T-helper 9 cell (primary cell): ENCODE data around the gene SPINK5.
"Not testable (repeated sequence)": the region's sequence is repeated elsewhere in the genome, so short reads cannot be mapped to it uniquely, and the experiment has no call there.

Experiments used
- DNase-seq: peaks from one replicate; pipeline ENCODE4 v3.0.0-alpha.2; 2020
- total RNA-seq, 2 donors: gene quantifications; one replicate each; lab custom pipeline; 2026; lab: John Stamatoyannopoulos, UW

SPINK5 gene, protein sequence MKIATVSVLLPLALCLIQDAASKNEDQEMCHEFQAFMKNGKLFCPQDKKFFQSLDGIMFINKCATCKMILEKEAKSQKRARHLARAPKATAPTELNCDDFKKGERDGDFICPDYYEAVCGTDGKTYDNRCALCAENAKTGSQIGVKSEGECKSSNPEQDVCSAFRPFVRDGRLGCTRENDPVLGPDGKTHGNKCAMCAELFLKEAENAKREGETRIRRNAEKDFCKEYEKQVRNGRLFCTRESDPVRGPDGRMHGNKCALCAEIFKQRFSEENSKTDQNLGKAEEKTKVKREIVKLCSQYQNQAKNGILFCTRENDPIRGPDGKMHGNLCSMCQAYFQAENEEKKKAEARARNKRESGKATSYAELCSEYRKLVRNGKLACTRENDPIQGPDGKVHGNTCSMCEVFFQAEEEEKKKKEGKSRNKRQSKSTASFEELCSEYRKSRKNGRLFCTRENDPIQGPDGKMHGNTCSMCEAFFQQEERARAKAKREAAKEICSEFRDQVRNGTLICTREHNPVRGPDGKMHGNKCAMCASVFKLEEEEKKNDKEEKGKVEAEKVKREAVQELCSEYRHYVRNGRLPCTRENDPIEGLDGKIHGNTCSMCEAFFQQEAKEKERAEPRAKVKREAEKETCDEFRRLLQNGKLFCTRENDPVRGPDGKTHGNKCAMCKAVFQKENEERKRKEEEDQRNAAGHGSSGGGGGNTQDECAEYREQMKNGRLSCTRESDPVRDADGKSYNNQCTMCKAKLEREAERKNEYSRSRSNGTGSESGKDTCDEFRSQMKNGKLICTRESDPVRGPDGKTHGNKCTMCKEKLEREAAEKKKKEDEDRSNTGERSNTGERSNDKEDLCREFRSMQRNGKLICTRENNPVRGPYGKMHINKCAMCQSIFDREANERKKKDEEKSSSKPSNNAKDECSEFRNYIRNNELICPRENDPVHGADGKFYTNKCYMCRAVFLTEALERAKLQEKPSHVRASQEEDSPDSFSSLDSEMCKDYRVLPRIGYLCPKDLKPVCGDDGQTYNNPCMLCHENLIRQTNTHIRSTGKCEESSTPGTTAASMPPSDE
- 0 reads per million in 2 donors for total RNA-seq

DNA sequence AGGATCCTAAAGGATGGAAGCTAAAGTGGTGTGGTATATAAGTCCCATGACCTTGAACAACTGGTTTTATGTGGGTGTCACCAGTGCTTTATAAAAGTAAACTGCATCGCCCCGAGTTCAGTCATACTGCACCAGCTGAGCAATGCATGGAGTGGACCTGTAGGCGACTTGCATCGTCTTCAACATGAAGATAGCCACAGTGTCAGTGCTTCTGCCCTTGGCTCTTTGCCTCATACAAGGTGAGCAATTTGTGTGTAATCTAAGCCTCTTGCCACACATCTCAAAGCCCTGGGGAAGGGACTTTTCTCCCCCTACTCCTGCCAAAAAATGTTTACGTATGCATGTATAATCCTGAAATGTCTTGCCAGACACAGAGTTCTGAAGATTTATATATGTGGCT lies at the start of gene SPINK5:
SPINK5 (plus strand) TSS at position 120 of the 400 bp plus-strand sequence; CDS start at position 185, 65 bp downstream.
- DNase-seq, result no peak

DNA sequence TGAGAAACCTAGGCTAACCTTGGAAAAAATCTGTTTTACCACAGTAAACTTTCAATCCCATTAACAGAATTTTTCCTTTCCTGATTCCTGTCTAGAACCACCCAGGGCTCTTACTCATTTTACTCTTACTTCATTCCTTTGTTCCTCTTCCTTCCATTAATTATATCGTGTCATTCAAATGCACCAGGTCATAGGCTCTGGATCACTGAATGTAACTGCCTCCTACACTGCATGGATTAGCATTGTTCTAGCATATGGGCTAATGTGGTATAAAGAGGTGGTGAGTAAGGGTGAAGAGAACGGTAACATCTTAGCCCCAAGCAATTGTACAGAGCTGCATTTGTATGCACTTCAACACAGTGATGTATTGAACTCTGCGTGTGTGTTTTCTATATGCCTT lies 49.5 kb upstream of the SPINK5 start:
- no peak for DNase-seq

DNA sequence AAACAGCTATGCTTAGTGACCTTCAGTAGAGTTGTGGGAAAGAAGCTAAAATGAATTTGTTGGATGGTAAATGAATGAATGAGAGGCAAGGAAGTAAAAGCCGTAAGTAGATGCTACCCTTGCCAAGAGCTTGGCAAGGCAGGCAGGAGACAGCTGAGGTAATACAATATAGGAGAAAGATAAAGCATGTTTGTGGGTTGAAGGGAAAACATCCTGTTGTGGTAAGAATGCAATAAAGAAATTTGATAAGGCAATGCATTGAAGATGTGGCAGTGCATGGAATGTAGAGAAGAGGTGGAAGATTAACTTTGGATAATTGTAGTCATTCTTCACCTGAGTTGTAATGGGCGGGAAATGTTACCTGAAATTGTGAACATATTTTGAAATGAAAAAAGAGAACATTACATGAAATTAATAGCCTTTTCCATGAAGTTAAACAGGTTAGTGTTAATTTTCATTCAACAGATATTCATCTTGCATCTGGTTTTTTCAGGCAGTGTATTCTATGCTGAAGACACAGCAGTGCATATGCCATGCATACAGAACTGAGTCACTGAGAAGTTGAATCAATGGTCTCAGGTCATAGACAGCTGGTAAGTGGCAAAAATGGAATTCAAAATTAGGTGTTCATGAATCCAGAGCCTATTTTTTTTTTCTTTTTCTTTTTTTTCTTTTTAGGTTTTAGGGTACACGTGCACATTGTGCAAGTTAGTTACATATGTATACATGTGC lies 43.4 kb upstream of the SPINK5 start:
- no peak for DNase-seq

DNA sequence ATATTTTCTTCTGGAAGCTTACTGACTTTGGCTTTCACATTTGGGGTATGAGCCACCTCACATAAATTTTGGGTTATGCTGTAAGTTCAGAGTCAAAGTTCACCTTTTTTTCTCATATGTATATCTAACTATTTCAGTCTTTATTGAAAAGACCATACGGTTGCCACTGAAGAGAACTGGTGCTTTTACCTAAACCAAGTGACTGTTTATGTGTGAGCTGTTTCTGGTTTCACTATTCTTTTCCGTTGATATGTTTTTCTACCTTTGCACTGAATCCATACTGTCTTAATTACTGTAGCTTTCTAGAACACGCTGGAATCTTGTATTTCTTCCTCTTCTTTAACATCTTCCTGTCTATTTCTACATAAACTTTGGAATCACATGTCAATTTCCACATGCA lies 36.3 kb upstream of the SPINK5 start:
- DNase-seq, result no peak

DNA sequence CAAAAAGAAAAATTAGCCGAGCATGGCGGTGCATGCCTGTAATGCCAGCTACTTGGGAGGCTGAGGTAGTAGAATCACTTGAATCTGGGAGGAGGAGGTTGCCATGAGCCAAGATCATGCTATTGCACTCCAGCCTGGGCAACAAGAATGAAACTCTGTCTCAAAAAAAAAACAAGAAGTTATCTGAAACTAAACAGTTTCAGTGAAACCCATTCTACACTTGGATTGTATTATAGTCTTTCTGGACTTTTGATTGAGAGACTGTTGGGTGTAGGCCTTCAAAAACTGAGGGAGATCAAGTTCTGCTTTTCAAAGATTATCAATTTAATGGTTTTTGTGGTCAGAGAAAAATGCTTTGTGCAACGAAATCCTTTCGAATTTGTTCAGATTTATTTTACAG lies 34.6 kb upstream of the SPINK5 start:
- DNase-seq, result no peak

DNA sequence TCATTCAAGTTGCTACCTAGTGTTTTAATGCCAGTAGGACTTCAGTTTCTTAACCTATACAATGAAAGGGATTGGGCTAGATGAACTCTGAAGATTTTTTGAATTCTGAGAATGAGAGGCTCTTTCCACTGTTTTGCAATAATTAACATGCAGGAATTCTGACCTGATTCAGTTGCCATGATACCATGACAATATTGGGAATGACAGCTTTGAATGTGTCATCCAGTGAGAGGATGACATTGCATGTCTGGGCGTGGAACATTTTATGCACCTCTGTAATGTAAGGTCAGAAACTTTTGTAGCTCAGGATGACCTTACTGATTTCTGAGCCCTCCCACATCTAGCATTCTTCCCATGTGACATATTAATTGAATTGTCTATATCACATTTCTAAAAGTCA lies 30.6 kb upstream of the SPINK5 start:
- no peak for DNase-seq

DNA sequence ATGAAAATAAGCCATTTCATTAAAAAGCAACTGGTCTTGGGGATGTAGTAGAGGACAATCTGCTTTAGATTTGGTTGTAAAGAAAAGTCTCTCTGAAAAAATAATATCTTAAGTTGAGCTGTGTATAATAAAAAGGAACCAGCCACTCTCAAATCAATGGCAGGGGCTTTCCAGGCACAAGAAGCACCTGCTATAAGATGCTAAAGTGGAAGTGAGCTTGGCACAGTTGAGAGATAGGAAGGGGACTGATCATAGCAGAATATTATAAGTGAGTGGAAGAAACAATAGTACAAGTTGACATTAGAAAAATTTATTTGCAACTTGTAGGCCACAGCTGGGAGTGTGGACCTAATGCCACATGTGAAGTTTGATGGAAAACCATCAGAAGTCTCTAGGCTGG lies 28.1 kb upstream of the SPINK5 start:
- no peak for DNase-seq

DNA sequence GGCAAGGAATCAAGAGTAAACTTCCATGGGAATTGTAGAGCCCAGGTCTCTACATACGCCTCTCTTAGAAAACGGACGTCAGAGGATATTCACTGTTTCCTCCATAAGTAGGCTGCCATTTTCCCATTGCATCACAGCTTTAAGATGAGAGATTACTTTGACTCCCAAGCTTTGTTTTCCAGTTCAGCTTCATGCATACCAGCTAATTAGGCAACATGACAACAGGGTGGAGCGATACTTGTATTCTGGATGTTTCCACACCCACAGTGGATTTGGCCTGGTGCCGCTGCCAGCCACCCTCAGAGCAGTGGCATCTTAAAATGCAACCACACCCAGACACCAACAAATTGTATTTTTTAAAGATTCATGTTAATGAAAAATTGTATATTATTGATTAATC lies 20.9 kb upstream of the SPINK5 start:
- DNase-seq, result no peak

DNA sequence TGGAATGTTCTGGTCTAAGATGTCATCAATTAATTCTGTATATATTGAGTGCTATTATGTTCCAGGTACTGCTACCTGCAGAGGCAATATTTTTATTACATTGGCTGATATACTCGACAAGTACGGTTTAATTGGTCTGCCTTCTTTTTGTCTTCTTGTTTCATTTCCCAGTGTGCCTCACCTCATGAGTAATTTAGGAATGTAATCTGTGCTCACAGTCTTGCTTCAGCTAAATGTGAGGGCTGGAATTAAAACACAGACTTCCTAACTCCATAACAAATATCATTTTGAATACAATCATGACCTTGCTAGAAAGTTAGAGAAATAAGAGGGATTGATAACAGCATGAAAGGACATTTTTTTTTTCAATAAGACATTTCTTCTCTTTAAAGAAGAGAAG lies 20.1 kb upstream of the SPINK5 start:
- no peak for DNase-seq

DNA sequence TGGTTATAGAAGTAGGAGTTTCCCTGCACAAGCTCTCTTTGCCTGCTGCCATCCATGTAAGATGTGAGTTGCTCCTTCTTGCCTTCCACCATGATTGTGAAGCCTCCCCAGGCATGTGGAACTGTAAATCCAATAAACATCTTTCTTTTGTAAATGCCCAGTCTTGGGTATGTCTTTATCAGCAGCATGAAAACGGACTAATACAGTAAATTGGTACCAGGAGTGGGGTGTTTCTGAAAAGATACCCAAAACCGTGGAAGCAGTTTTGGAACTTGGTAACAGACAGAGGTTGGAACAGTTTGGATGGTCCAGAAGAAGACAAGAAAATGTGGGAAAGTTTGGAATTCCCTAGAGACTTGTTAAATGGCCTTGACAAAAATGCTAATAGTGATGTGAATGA lies 8.6 kb upstream of the SPINK5 start:
- not testable (repeated sequence) for DNase-seq

DNA sequence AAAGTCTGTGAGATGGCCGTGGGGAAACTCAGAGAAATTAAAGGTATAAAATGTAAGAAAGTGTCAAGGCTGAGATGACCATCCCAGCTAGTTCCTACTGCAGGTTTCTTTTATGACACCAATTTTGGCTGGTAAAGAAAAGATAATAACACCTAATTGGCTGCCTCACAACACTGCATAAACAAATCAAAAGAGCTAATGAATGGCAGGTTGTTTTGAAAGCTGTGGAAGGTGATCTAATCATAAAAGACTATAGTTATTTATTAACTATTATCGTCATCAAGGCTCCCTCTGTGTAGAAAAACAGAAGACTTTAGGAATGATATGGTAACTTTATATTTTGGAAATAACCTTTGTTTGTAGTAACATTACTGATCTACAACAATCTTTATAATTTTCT lies 3.5 kb upstream of the SPINK5 start:
- DNase-seq, result no peak

DNA sequence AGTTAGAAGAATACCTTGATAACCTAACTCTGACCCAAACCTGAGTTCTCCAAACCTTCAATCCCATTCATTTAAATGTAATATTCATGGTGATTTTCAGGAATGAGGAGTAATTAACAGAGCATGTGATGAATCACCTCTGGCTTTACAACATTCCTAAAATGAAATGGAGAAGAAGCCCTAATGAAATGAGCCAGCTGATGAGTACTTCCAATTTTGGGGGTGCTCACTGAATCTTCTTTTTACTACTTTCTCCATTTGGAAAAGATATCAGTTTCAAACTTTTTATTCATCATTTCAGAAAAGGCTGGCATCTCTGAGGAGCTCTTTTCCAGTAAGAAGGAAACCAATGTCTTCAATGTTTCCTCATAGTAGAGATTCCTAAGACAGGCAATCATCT lies 2.9 kb upstream of the SPINK5 start:
- DNase-seq, result no peak

DNA sequence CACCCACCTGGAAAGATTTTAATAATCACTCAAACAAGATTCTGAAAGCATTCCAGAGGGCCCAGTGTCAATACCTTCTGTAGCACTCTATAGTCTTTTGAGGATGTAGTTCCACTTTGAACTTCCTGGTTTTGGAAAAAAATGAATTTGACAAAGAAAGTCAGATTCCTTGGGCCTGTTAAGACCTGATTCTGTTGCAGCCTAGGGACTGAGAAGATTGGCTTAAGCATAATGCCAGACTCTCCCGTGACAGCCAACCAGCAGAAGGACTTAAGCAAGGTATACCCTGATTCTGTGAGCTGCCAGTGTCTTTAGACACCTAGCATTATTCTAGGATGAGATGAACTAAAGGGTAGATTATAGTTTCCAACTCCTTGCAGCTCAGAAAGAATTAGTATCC lies 6.8 kb downstream of the SPINK5 start:
- no peak for DNase-seq

DNA sequence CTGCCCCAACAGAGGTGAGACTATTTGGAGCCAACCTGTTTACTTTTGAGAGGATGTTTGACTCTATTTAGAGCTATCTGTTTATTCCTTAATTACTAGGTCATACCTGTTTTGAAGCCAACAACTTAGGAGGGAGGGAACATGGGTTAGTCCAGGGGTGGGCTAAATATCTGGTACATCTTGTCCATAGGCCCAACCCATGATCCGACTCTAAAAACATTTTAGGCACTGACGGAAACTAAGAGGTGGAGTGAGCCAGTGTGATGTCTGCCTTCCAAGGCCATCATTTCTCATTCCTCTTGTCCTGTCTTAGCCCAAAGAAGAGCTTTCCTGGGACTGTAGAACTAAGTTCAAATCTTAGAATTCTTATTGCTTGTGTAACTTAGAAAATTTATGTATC lies 8.4 kb downstream of the SPINK5 start:
- DNase-seq, result no peak

DNA sequence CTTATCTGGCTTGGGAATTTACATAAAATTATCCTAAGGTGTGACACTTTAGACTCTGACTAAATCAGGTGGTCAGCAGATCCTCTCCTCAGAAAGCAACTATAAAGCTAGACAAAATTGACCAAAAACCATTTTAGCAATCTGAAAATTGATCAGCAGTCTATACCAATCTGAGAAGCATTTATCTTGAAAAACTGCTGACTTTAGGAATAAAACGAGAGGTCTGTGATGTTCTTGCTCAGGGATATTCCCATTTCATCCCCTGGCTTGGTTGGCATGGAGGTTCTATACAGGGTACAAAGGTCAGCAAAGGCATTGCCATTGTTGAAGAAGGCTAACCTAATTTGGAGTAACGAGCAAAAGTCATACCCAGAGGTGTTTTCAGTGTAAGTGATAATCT lies 11.7 kb downstream of the SPINK5 start:
- no peak for DNase-seq

DNA sequence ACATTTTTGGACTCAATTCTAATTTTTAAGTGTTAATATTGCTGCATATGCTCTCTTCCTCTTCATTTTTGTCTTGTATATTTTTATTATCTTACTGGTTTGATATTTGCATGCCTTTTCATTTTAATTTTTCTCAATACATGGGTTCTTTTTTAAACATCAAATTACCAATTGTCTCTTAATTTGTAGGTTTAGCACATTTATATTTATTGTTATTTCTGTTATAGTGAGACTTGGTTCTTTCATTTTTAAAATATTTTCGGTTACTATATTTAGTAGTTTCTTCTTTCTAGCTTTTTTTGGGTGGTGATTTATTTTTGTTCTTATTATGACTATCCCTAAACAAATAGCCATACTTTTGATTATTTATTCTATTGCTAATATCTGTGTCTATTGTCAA lies 19.4 kb downstream of the SPINK5 start:
- no peak for DNase-seq

DNA sequence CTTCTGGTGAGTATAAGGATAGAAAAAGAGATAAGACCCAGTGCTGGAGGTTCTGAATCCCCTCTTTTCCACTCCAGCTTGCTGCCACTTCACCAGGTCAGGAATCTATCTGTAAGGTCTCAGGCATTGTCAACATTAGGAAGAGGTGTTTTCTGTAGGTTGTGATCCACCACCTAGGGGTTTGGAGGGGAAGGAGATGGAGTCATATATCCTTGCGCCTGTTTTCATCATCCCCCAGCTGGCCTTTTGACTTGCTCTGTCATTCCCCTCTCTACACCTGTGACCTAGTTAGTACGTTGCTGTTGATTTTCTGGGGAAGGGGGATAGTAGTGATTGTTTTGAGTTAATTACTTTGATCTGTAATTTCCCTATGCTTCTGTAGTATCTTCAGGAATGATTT lies 20.5 kb downstream of the SPINK5 start:
- no peak for DNase-seq

DNA sequence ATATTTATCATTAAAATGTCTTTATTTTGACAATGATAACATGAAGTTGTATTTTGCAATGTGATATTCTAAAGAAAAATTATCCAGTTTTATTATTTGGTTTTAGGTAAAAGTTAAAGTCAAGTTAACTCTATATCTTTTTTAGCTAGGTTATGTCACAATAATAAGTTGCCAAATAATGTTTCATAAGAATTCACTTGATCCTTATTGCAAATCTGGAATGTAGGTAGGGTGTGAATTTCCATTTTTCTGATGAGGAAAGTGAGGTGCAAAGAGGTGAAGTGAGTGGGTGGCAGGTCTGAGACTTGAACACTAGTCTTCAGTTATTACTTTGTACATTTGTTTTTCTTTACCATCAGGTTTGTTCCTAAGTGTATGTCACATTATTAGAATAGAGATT lies 21.5 kb downstream of the SPINK5 start:
- no peak for DNase-seq

DNA sequence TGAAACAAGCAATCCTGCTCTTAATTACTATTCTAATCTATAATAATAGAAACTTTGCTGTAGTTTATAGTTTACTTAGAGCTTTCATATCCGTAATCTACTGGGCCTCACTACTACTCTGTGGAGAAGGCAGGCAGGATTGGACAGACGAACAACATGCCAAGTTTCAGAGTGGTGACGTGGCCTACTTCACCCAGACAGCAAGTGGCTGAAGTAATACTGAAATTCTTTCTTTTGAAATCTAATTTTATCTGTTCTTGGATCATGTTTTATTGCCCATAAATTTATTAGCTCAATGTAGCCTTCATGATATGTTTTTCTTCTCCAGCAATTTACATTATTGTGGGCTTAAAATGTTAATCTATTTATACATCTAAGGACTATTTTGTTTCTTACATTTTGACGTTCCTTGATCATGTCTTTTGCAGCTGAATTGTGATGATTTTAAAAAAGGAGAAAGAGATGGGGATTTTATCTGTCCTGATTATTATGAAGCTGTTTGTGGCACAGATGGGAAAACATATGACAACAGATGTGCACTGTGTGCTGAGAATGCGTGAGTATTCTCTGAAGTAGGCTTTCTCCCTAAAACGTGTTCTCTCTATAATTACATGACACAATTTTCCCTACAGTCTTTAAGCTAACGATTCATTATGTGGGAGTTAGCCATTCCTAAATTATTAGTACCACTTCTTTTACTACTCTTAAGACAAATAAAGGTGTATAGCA lies 22.4 kb downstream of the SPINK5 start:
- no peak for DNase-seq

DNA sequence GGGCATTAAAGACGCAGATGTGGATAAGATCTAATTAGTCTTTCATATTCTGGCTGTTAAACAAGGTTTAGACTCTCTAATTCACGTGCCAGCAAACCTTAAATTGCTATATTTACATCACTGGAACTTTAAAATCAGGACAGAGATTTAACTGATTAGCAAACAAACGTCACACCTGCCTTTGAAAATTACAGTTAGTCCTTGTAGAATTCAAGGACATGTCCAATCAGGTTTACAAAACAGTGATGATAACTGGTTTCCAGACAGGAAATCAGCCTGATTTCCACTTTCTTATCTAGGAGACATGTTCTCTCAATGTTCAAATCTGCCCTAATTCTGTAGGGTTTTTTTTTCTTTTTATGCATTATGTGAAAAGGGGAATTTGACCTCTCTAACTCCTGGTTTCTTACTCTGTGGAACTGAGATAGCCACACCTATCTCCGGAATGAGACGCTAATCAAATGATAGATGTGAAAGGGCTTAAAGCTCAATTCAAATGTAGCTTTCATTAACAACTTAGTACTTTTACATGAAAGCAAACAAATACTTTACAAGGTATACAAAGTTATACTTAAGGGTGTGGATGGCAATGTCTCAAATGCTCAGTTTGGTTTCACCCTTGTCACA lies 26.5 kb downstream of the SPINK5 start:
- no peak for DNase-seq

DNA sequence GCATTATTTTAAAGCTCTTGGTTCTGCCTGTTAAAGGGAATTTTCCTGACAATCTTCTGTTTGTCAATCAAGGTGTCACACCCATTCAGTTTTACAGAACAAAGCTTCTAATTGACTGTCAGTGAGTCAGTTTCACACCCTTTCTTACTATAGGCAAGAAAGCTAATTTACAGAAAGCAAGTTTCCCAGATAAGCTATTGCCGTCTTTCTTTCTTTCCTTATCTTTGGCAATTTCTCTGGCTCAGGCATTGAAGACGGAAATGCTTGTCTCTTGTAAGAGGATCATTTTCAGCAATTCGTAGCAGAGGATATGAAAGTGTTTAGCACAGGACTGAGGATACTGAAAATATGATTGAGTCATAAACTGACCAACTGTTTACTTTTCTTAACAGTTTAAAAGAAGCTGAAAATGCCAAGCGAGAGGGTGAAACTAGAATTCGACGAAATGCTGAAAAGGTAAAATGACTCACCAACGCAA lies 27.0 kb downstream of the SPINK5 start:
- DNase-seq, result no peak
